ENCODE results near the gene INTS2. TPM values are rescaled to one million over a fixed set of nuclear protein-coding genes. Genes with fewer than 3 reads are reported as not detected.
A peak's percentile ranks its signal among the peaks of the same experiment; 100 is the strongest.

Gene INTS2
- total RNA-seq, 1 experiment from 2014 or later: 20.8 TPM

- no peaks in the 10 kb centered on the region for H3K27me3 ChIP-seq (ENCODE audit: insufficient read depth, low read length)
- H3K79me2 ChIP-seq (ENCODE audit: insufficient read depth, low read length): no peaks in the 10 kb centered on the region
- no peaks in the 10 kb centered on the region for H3K79me1 ChIP-seq (ENCODE audit: insufficient read depth, low read depth, low read length, poor library complexity, severe bottlenecking)
- H2BK15ac ChIP-seq (ENCODE audit: low read depth, low read length): no peak overlapping the region
- Mint-ChIP-seq H3K36me3 (ENCODE audit: insufficient read depth in 1 of 3, low read depth in 3 of 3) (peaks cover 21 to 37% (median 24%) of the 10 kb centered on the region in 3 experiments), H3K4me3 (no peak overlapping the region), H3K27me3 (ENCODE audit: low read depth) (no peaks in the 10 kb centered on the region), H3K4me1 (peaks cover 0 to 2% of the 10 kb centered on the region in 2 experiments; a peak in 1 of 4 replicates), H3K27ac (peak overlapping the region in 2 of 3 experiments; percentile 7 to 48; a peak in 2 of 7 replicates), H3K9me3 (peaks cover 8 to 13% of the 10 kb centered on the region in 2 experiments; a peak in 3 of 5 replicates)
- no peak overlapping the region for H2BK12ac ChIP-seq (ENCODE audit: insufficient read length, low read depth, low read length)
- no peak overlapping the region for H2BK20ac ChIP-seq (ENCODE audit: low read depth, low read length, poor library complexity, severe bottlenecking)
- no peak overlapping the region for H2BK5ac ChIP-seq (ENCODE audit: insufficient read length, low read length)
- H3K56ac ChIP-seq (ENCODE audit: insufficient read length, low read depth, low read length): no peak overlapping the region
- H2BK120ac ChIP-seq (ENCODE audit: low read depth, low read length, poor library complexity, severe bottlenecking): no peak overlapping the region
- no peak overlapping the region for H3K4ac ChIP-seq (ENCODE audit: low read depth, low read length)
- no CpG with 5 or more reads among the region's 3 CpGs for WGBS (ENCODE audit: extremely low coverage, insufficient read length, low lambda C conversion rate)
- H4K91ac ChIP-seq (ENCODE audit: insufficient read length, low read depth, low read length): no peak overlapping the region
- no peak overlapping the region for H3K4me2 ChIP-seq (ENCODE audit: insufficient read depth, insufficient read length, low read length)
- H2AK5ac ChIP-seq (ENCODE audit: insufficient read length, low read length): no peak overlapping the region
- no peaks in the 10 kb centered on the region for H3K23me2 ChIP-seq (ENCODE audit: insufficient read length, low read depth, low read length, poor library complexity, severe bottlenecking)
- no peaks in the 10 kb centered on the region for H3K4me1 ChIP-seq (ENCODE audit: insufficient read depth, low read length)
- no peak overlapping the region for H3K23ac ChIP-seq (ENCODE audit: insufficient read length, low read depth, low read length)
- no peaks in the 10 kb centered on the region for H4K20me1 ChIP-seq (ENCODE audit: control insufficient read depth, insufficient read depth, insufficient read length)
- H3K9ac ChIP-seq (ENCODE audit: extremely low read depth, insufficient read length, low read length): no peak overlapping the region
- H3K14ac ChIP-seq (ENCODE audit: insufficient read depth, low read length): no peak overlapping the region
- no peak for TF ChIP-seq CTCF (conservative IDR thresholded peaks at IDR 0.05)
- H4K8ac ChIP-seq (replicated peaks; ENCODE audit: insufficient read length, low read depth, low read length): no peak overlapping the region
- H3K27ac ChIP-seq (ENCODE audit: insufficient read length, low read depth, low read length): no peak overlapping the region
- no peak overlapping the region for H2AFZ ChIP-seq (ENCODE audit: low read length)
- H4K5ac ChIP-seq (ENCODE audit: insufficient read length, low read depth, low read length): no peak overlapping the region
- no peak overlapping the region for H3T11ph ChIP-seq (ENCODE audit: low read length)
- no peaks in the 10 kb centered on the region for H3K9me3 ChIP-seq (ENCODE audit: control insufficient read depth, low read depth, low read length)
- no peak for DNase-seq
- no peak overlapping the region for H3K18ac ChIP-seq (ENCODE audit: insufficient read length, low read depth, low read length)
These were observed 95.3 kb downstream of the INTS2 start for GRCh38 chr17:61832463-61832862.
